GM21786 (cell line): Measurements from ENCODE around the gene REXO1.
"Not testable (repeated sequence)": the region's sequence is repeated elsewhere in the genome, so short reads cannot be mapped to it uniquely, and the experiment has no call there.

ENCODE experiments used
- ATAC-seq: cut with Tn5 transposase; IDR thresholded peaks from one replicate; pipeline ENCODE4 v1.9.1; 2021; ENCODE audit not compliant: unreplicated experiment

The REXO1 gene

DNA sequence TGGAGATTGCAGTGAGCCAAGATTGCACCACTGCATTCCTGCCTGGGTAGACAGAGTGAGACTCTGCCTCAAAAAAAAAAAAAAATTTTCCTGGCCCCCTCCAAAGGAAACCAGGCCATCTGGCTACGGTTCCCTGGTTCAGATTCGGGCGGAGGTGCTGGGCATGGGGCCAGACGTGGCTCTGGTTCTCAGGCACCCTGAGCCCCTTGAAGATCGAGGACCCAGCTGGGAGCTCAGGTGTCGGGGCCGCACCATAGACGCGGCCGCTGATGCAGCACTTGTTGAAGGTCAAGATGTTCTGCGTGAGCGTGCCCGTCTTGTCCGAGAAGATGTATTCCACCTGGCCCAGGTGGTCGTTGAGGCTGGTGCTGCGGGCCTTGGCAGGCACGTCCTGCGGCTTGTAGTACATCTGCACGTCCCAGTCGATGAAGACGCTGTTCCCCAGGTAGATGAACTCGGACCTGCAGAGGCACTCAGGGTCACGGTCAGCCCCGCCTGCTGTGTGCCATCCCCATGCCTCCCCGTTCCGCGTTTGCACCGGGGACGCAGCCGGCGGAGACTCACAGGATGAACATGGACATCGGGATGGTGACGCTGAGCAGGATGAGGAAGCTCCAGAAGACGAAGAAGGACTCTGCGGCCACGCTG lies 48.5 kb downstream of the REXO1 start:
- no peak for ATAC-seq

GRCh38 chr19:1797313-1797712 lies 51.0 kb downstream of the REXO1 start:
- not testable (repeated sequence) for ATAC-seq

DNA sequence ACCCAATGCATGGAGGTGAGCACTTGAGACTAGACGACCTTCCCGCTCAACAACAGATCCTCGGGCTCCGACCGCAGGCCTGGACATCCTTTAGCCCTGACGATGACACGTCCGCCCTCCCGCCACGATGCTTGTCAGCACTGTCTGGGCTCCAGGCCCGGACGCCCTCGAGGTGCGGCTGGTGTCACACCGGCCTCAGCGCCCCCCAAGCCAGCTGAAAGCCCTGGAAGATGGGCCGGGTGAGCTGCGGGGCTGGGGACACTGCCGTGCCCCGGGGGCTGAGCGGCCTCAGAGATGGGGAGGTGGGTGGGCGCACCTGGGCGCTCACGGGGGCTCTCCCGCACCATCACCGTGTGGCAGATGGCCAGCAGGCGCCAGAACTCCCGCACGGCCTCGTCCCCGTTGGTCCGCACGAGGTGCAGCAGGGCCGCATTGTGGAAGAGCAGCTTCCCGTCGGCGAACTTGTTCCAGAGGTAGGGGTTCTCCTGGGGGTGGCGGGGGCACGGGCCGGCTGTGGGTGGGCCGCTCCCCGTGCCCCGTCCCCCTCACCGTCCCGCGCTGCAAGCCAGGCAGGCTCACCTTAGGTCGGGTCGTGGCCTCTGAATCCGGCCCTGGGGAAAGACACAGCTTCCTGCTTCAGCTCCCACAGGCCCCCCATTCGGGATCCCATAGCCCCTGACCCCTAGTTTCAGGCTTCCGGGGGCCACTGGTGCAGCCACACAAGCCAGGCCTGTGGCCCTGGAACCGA lies 51.7 kb downstream of the REXO1 start:
- no peak for ATAC-seq

DNA sequence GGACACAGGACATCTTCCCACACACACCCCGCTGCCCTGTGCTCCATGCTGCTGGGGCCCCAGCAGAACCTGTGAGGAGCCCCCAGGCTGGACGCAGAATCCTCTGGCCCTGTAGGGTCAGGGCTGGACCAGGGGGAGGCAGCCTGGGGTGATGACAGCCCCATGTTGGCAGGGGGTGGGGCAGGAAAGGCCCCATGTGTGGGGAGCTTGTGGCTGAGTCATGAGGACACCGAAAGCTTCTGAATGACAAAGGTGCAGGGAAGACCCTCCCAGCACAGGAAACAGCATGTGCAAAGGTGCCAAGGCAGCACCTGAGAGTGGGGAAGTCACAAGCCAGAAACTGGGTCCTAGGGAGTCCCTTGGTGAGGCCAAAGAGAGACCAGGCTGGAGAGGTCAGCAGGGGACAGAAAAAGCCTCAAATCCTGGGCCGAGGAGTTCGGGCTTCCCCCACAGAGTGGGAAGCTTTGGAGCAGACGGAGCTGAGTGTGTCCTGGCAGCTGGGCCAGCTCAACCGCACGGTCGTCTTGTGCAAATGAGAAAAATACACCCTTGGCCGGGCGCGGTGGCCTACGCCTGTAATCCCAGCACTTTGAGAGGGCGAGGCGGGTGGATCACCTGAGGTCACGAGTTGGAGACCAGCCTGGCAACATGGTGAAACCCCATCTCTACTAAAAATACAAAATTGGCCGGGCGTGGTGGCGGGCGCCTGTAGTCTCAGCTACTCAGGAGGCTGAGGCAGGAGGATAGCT lies 53.7 kb downstream of the REXO1 start:
- ATAC-seq: no peak

- ATAC-seq: no peak
Measured at GRCh38 chr19:1791879-1792278, 56.4 kb downstream of the REXO1 start.

GRCh38 chr19:1790054-1790792 lies 58.1 kb downstream of the REXO1 start:
- ATAC-seq: no peak

GRCh38 chr19:1789261-1790041 lies 58.8 kb downstream of the REXO1 start:
- ATAC-seq: no peak

- no peak for ATAC-seq
Measured at GRCh38 chr19:1787116-1787515, 61.2 kb downstream of the REXO1 start.

- no peak for ATAC-seq
Measured at GRCh38 chr19:1786668-1787067, 61.6 kb downstream of the REXO1 start.

- no peak for ATAC-seq
Measured at GRCh38 chr19:1785310-1785709, 63.0 kb downstream of the REXO1 start.

DNA sequence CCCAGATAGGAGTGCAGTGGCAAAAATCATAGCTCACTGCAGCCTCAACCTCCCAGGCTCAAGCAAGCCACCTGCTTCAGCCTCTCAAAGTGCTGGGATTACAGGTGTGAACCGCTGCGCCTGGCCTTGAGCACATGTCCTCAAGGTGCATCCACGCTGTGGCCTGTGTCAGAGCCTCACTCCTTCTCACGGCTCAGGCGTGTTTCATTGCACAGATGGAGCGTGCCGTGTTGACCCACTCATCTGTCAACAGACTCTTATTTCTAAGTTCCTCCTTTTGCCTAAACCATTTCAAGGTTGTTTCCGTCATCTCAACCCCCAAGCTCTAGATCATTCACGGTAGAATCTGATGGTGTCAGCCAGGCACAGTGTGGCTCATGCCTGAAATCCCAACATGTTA lies 64.4 kb downstream of the REXO1 start:
- no peak for ATAC-seq

DNA sequence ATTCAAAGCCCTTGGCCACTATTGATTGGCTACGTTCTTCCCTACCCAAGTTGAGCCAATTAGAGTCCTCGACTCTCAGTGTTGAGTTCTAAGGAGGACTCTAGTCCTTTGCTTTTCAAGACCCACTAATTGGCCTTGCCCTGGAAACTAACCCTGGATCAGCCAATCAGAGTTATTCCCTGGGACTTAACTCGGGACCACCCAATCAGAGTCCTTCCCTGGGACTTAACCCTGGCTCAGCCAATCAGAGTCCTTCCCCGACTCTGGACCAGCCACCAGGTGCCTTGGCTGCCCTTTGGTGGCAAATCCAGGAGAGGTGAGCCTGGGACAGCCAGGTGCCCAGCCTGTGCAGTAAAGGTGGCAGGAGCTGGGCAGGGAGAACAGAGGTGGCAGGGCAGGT lies 64.9 kb downstream of the REXO1 start:
- no peak for ATAC-seq

DNA sequence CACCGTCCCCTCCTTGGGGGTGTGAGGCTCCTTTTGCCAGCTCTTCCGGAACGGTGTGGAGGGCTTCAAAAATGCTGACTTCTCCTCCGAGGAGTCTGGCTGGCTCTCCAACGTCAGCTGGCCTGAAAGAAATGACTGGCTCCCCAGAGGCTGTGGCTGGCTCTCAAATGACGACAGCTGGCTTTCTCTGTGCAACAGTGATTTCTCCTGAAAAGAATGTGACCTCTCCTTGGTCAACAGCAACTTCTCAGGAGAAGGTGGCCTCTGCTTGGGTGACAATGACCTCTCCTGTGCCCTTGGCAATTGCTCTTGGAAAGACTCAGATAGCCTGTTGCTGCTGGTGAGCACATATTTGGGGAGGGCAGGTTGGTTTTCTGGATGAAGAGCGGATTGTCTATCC lies 65.8 kb downstream of the REXO1 start:
- ATAC-seq: no peak

DNA sequence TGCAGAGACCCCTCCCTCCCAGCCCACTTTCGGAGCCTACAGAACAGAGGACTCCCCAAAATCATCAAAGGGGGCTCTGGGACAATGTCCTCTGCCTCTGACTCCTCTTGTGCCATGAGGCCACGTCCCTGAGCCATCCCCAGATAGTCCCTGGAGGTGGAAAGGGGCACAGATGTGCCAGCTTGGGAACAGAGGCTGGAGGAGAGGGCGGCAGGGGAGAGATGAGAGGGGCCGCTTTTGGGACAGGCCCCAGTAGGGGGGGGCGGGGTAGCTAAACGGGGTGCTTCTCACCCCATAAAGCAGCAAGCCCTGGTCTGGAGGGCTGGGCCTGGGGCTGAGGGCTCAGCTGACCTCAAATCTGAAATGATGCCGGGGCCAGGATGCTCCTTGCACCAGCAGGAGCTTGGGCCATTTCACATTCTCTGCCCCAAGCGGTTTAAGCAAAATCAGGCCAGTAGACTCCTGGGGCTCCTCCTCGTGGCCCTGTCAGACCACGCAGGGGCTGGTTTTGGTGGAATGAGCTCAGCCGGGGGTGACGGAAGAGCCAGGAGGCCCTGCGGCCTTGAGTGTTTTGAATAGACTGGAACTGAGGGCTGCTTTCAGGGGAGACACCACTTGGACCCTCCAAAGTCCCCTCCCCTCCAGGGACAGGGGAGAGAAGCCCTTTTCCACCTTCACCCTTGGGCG lies 67.9 kb downstream of the REXO1 start:
- ATAC-seq: no peak

DNA sequence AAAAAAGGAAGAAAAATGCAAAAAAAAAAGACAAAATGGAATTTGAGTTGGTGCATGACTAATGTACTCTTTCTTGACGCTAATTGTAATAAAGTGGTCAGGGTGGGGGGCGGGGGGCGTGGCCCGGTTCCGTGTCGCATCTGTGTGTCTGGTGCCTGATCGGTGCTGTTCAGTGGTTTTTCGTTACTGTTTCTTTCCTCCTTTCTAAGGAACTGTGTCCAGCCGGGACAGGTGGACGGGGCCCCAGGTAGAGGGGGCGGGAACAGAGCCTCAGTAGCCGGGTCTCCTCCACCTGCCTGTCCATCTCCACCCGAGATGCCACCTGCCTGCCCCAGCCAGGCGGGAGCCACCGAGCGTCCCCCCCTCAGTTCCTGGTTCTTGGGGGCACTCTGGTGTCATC lies 68.7 kb downstream of the REXO1 start:
- ATAC-seq: no peak

DNA sequence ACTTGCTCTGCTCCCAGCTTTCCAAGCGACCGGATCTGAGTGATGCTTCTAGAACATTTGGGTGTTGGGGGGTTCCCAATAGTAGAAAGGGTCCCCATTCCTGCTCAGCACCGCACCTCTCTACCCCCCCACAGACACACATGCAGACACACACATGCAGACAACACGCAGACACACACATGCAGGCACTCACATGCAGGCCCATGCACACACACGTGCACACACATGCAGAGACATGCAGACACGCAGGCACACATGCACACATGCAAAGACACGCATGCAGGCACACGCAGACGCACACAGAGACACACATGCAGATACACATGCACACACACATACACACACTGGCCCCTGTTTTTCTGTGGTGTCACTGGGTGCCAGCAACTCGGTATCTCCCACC lies 71.1 kb downstream of the REXO1 start:
- no peak for ATAC-seq

GRCh38 chr19:1776606-1777147 lies 71.6 kb downstream of the REXO1 start:
- ATAC-seq: no peak

DNA sequence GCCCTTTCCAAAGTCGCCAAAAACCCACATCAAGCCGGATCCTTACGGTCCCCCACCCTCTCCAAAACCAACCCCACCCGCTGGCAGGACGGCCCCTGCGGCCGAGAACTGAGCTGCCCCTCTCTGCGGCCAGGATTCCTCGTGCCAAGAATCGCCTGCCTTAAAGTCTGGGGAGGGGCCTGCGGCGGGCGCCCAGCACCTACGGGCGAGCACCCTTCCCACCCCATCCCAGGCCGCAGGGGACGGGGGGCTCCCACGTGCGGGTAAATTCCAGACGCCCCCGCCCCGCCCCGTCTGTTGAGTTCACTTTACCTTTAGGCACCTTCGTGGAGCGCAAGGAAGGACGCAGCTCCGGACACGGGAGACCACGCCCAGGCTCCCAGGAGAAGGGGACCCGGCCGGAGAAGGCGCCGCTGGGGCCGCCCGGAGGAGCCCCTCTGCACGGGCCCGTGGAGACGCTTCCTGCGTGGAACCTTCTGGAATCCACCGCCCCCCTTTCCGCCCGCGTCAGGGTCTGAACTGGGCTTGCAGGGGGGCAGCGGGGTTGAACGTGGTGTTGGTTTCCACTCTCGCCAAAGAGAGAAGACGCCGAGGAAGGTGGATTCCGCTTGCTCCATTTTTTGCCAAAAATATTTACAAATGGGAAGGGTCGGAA lies 72.2 kb downstream of the REXO1 start:
- ATAC-seq: no peak
